Stimulated activated CD4-positive, alpha-beta T cell treated with anti-CD3 and anti-CD28 coated beads, Interleukin-4, amount 100 ng/mL, for 4 hours (primary cell): Measurements from ENCODE around the gene RTEL1.
A peak's percentile ranks its signal among the peaks of the same experiment; 100 is the strongest.
"Not testable (repeated sequence)": the region's sequence is repeated elsewhere in the genome, so short reads cannot be mapped to it uniquely, and the experiment has no call there.

Experiments used
- DNase-seq, 2 experiments: peaks; one replicate each; pipeline ENCODE4 v3.0.0-alpha.2; 2020

The RTEL1 gene

DNA sequence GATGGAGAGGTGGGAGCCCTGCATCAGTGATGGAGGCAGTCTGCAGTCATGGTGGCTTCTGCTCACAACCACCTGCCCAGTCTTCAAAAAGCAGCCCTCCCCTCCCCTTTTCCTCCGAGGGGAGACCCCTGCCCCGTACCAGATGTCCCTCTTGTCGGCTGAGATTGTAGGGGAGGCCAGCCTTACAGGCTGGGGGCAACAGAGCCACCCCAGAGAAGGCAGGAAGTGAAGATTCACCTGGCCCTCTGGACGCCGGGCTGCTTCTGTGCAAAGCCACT lies 42.9 kb downstream of the RTEL1 start:
- no peak for DNase-seq

GRCh38 chr20:63701329-63702035 lies 43.4 kb downstream of the RTEL1 start:
- DNase-seq = no peak

DNA sequence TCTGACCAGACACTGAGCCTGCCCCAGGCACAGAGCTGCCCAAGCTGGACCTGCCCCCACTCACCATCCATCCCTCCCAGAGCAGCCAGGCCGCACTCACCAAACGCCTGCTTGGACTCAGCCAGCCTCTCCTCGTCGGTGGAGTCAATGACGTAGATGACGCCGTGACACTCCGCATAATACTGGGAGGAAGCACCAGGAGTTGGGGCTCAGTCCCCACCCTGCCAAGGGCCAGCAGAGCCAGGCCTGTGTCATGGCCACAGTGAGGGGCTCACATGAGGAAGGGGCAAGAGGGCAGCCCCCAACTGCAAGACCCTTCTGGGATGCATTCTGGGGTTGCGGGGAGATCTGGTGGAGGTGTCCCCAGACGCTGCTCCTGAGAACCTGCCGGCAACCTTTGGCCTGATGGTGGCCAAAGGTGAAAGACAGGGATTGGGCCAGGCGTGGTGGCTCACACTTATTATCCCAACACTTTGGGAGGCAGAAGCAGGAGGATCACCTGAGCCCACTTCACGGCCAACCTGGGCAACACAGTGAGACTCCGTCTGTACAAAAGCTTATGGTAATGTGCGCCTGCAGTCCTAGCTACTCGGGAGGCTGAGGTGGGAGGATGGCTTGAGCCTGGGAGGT lies 44.0 kb downstream of the RTEL1 start:
- no peak for DNase-seq

GRCh38 chr20:63702751-63703470 lies 44.8 kb downstream of the RTEL1 start:
- DNase-seq = no peak

- no peak for DNase-seq
Observed at GRCh38 chr20:63703471-63703975, 45.4 kb downstream of the RTEL1 start.

- no peak for DNase-seq
Observed at GRCh38 chr20:63703976-63704748, 46.0 kb downstream of the RTEL1 start.

- DNase-seq = no peak
Observed at GRCh38 chr20:63704749-63705117, 46.6 kb downstream of the RTEL1 start.

GRCh38 chr20:63705232-63706026 lies 47.3 kb downstream of the RTEL1 start:
- no peak for DNase-seq

DNA sequence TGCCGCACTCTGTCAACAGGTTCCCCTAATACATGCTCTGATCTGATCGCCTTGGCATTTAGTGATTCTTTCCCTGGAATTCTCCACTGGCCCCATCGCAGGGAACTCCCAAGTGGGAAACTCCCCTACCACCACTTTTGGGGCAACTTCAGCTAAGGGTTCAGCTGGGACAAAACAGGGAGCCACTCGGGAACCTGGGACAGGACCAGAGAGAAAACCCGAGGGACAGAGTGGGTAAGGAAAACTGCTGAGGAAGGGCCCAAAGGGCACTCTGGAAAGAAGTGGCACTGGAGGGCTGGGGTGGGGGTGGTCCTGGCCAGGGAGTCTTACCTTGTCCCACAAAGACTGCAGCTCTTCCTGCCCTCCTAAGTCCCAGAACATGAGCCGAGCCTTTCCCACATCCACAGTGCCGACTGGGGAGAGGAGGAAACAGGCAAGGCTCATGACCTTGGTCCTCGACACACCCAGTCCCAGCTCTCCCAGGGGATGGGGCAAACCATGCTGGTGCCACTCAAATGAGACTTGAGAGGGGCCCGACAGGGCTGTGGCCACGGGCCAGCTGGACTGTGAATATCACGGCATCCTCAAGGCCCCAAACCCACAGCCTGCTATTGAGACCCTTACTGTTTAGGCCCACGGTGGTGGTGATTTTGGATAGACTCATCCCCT lies 48.0 kb downstream of the RTEL1 start:
- no peak for DNase-seq

- peak; percentile 60 to 78 for DNase-seq
Observed at GRCh38 chr20:63706852-63707557, 48.9 kb downstream of the RTEL1 start.

DNA sequence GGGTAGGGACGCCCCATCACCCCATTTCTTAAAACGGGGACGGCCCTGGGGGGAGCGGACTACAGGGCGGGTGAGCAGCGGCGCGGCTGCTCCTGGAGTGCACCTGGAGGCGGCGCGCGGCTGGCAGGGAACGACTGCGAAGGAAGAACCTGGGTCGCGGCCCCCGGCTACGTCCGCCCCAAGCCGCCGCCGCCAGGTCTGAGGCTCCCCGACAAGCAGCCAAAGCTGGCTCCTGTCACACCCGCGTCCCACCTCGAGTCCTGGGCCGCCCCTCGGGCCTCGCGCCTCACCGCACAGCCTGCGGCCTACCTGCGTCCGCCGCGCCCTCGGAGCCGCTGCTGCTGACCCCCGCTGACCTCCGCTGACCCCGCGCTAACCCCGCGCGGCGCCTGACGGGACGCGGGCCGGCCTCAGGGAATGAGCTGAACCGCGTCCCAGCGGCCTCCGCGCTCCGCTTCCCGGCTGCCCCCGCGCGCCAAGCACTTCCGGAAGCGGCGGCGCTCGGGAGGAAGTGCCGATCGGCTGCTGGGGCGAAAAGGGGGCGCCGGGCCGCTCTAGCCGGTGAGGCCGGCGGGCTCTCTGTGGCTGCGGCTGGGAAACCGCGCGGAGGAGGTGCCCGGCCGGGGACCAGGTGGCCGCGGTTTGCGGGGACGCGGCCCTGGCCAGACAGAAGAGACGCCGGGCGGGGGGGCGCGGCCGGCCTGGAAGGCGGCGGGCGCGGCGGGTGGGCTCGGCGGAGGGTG lies 49.6 kb downstream of the RTEL1 start, which contains the start of the genes ARFRP1 and ZGPAT:
Gene ARFRP1, minus strand, starts transcription at position 419 of the 743 bp plus-strand sequence. CDS start 885 bp downstream, outside the sequence.
Gene ZGPAT, plus strand, starts transcription at position 482 of the 743 bp plus-strand sequence. CDS start 542 bp downstream, outside the sequence.
- DNase-seq = peak; percentile 87

- no peak for DNase-seq
Observed at GRCh38 chr20:63708301-63709148, 50.4 kb downstream of the RTEL1 start.

- DNase-seq = no peak
Observed at GRCh38 chr20:63709149-63709527, 51.0 kb downstream of the RTEL1 start.

- no peak for DNase-seq
Observed at GRCh38 chr20:63711085-63711645, 53.1 kb downstream of the RTEL1 start.

GRCh38 chr20:63712191-63712590 lies 54.1 kb downstream of the RTEL1 start:
- no peak for DNase-seq

GRCh38 chr20:63714858-63715257 lies 56.7 kb downstream of the RTEL1 start:
- DNase-seq = no peak

GRCh38 chr20:63718996-63719395 lies 60.9 kb downstream of the RTEL1 start:
- no peak for DNase-seq

- DNase-seq = not testable (repeated sequence)
Observed at GRCh38 chr20:63722967-63723622, 65.0 kb downstream of the RTEL1 start.
